Activated naive CD8-positive, alpha-beta T cell treated with anti-CD3 and anti-CD28 coated beads for 36 hours (primary cell): ENCODE data around the gene TAB2. TPM values are rescaled to one million over a fixed set of nuclear protein-coding genes. Genes with fewer than 3 reads are reported as not detected.

Experiments
- DNase-seq: peaks from one replicate; pipeline ENCODE4 v3.0.0; 2021
- H3K27ac Mint-ChIP-seq: one replicate; pipeline ENCODE4 v1.8.0; 2022; ENCODE audit warnings: mild to moderate bottlenecking, moderate library complexity, mixed read lengths
- H3K27me3 Mint-ChIP-seq: one replicate; pipeline ENCODE4 v1.8.0; 2022; ENCODE audit warnings: mild to moderate bottlenecking, mixed read lengths
- H3K36me3 Mint-ChIP-seq: one replicate; pipeline ENCODE4 v1.8.0; 2021; ENCODE audit warnings: mild to moderate bottlenecking, mixed read lengths
- H3K4me1 Mint-ChIP-seq: one replicate; pipeline ENCODE4 v1.8.0; 2021; ENCODE audit warnings: mixed read lengths
- H3K4me3 Mint-ChIP-seq: one replicate; pipeline ENCODE4 v1.8.0; 2022; ENCODE audit warnings: mild to moderate bottlenecking, moderate library complexity, mixed read lengths
- H3K9me3 Mint-ChIP-seq: one replicate; pipeline ENCODE4 v1.8.0; 2022; ENCODE audit warnings: mixed read lengths
- total RNA-seq, 2 experiments: library from RNA; stranded (reverse); gene quantifications; one replicate each; pipeline ENCODE4 v1.2.3, GENCODE V29; 2021

The TAB2 gene
- total RNA-seq: 10 to 100 TPM; 55.5 to 56.1 TPM

GRCh38 chr6:149317644-149318571 lies at the start of gene TAB2:
TAB2 (plus strand) TSS chr6:149317712; CDS start chr6:149369998, 52,286 bp downstream.
- Mint-ChIP-seq H3K4me1 (peaks cover 30% of the 10 kb centered on the region), H3K27ac (peak within 1 kb of the TSS; percentile 96), H3K4me3 (peak within 1 kb of the TSS; percentile 91), H3K36me3 (peaks cover 18% of the 10 kb centered on the region), H3K27me3 (no peaks in the 10 kb centered on the region), H3K9me3 (peaks cover 1% of the 10 kb centered on the region)
- peak; percentile 85 for DNase-seq

- no peak for DNase-seq
- peaks cover 58% of the 10 kb centered on the region for H3K4me1 Mint-ChIP-seq
- H3K27me3 Mint-ChIP-seq: no peaks in the 10 kb centered on the region
- no peak overlapping the region for H3K4me3 Mint-ChIP-seq
- no peak overlapping the region for H3K27ac Mint-ChIP-seq
- H3K36me3 Mint-ChIP-seq: peaks cover 10% of the 10 kb centered on the region
- H3K9me3 Mint-ChIP-seq: peaks cover 9% of the 10 kb centered on the region
Measured at GRCh38 chr6:149268146-149268545, 49.4 kb upstream of the TAB2 start.

- Mint-ChIP-seq H3K27me3 (no peaks in the 10 kb centered on the region), H3K9me3 (peaks cover 9% of the 10 kb centered on the region), H3K4me3 (no peak overlapping the region), H3K27ac (no peak overlapping the region), H3K4me1 (peaks cover 61% of the 10 kb centered on the region), H3K36me3 (peaks cover 13% of the 10 kb centered on the region)
- no peak for DNase-seq
Measured at GRCh38 chr6:149268768-149269167, 48.7 kb upstream of the TAB2 start.

GRCh38 chr6:149270616-149271015 lies 46.9 kb upstream of the TAB2 start:
- H3K27ac Mint-ChIP-seq: peak overlapping the region; percentile 97
- DNase-seq: no peak
- no peaks in the 10 kb centered on the region for H3K27me3 Mint-ChIP-seq
- H3K9me3 Mint-ChIP-seq: peaks cover 9% of the 10 kb centered on the region
- peaks cover 54% of the 10 kb centered on the region for H3K4me1 Mint-ChIP-seq
- H3K4me3 Mint-ChIP-seq: no peak overlapping the region
- peaks cover 13% of the 10 kb centered on the region for H3K36me3 Mint-ChIP-seq

GRCh38 chr6:149271348-149272340 lies 45.9 kb upstream of the TAB2 start:
- peak; percentile 63 for DNase-seq
- peak overlapping the region; percentile 61 for H3K4me3 Mint-ChIP-seq
- no peaks in the 10 kb centered on the region for H3K27me3 Mint-ChIP-seq
- H3K36me3 Mint-ChIP-seq: peaks cover 13% of the 10 kb centered on the region
- H3K4me1 Mint-ChIP-seq: peaks cover 45% of the 10 kb centered on the region
- peak overlapping the region; percentile 97 for H3K27ac Mint-ChIP-seq
- H3K9me3 Mint-ChIP-seq: peaks cover 9% of the 10 kb centered on the region

GRCh38 chr6:149273318-149273717 lies 44.2 kb upstream of the TAB2 start:
- H3K27me3 Mint-ChIP-seq: no peaks in the 10 kb centered on the region
- peaks cover 48% of the 10 kb centered on the region for H3K4me1 Mint-ChIP-seq
- peaks cover 13% of the 10 kb centered on the region for H3K36me3 Mint-ChIP-seq
- peak overlapping the region; percentile 0 for H3K4me3 Mint-ChIP-seq
- DNase-seq: no peak
- peaks cover 9% of the 10 kb centered on the region for H3K9me3 Mint-ChIP-seq
- peak overlapping the region; percentile 44 for H3K27ac Mint-ChIP-seq

GRCh38 chr6:149275621-149276020 lies 41.9 kb upstream of the TAB2 start:
- no peak for DNase-seq
- Mint-ChIP-seq H3K36me3 (peaks cover 13% of the 10 kb centered on the region), H3K4me1 (peaks cover 56% of the 10 kb centered on the region), H3K9me3 (peaks cover 6% of the 10 kb centered on the region), H3K4me3 (no peak overlapping the region), H3K27ac (no peak overlapping the region), H3K27me3 (no peaks in the 10 kb centered on the region)

- no peak for DNase-seq
- Mint-ChIP-seq H3K4me1 (peaks cover 36% of the 10 kb centered on the region), H3K4me3 (no peak overlapping the region), H3K36me3 (peaks cover 5% of the 10 kb centered on the region), H3K9me3 (no peaks in the 10 kb centered on the region), H3K27me3 (no peaks in the 10 kb centered on the region), H3K27ac (no peak overlapping the region)
Measured at GRCh38 chr6:149277621-149278020, 39.9 kb upstream of the TAB2 start.

- Mint-ChIP-seq H3K4me3 (no peak overlapping the region), H3K27ac (no peak overlapping the region), H3K36me3 (no peaks in the 10 kb centered on the region), H3K27me3 (no peaks in the 10 kb centered on the region), H3K4me1 (peaks cover 23% of the 10 kb centered on the region), H3K9me3 (no peaks in the 10 kb centered on the region)
- no peak for DNase-seq
Measured at GRCh38 chr6:149278997-149279396, 38.5 kb upstream of the TAB2 start.

GRCh38 chr6:149284904-149285303 lies 32.6 kb upstream of the TAB2 start:
- H3K27ac Mint-ChIP-seq: no peak overlapping the region
- no peaks in the 10 kb centered on the region for H3K9me3 Mint-ChIP-seq
- H3K36me3 Mint-ChIP-seq: no peaks in the 10 kb centered on the region
- H3K27me3 Mint-ChIP-seq: no peaks in the 10 kb centered on the region
- peak; percentile 18 for DNase-seq
- no peak overlapping the region for H3K4me3 Mint-ChIP-seq
- H3K4me1 Mint-ChIP-seq: peaks cover 20% of the 10 kb centered on the region

- DNase-seq: no peak
- H3K27ac Mint-ChIP-seq: no peak overlapping the region
- H3K27me3 Mint-ChIP-seq: no peaks in the 10 kb centered on the region
- no peaks in the 10 kb centered on the region for H3K36me3 Mint-ChIP-seq
- no peaks in the 10 kb centered on the region for H3K9me3 Mint-ChIP-seq
- H3K4me3 Mint-ChIP-seq: no peak overlapping the region
- H3K4me1 Mint-ChIP-seq: peaks cover 20% of the 10 kb centered on the region
Measured at GRCh38 chr6:149285626-149286025, 31.9 kb upstream of the TAB2 start.

GRCh38 chr6:149286905-149287304 lies 30.6 kb upstream of the TAB2 start:
- Mint-ChIP-seq H3K27me3 (no peaks in the 10 kb centered on the region), H3K27ac (no peak overlapping the region), H3K4me3 (no peak overlapping the region), H3K36me3 (no peaks in the 10 kb centered on the region), H3K9me3 (no peaks in the 10 kb centered on the region), H3K4me1 (peaks cover 20% of the 10 kb centered on the region)
- no peak for DNase-seq

GRCh38 chr6:149289192-149289781 lies 28.2 kb upstream of the TAB2 start:
- Mint-ChIP-seq H3K27me3 (no peaks in the 10 kb centered on the region), H3K36me3 (no peaks in the 10 kb centered on the region), H3K4me1 (peaks cover 24% of the 10 kb centered on the region), H3K27ac (no peak overlapping the region), H3K9me3 (no peaks in the 10 kb centered on the region), H3K4me3 (no peak overlapping the region)
- DNase-seq: no peak

- no peak for DNase-seq
- Mint-ChIP-seq H3K36me3 (no peaks in the 10 kb centered on the region), H3K4me3 (no peak overlapping the region), H3K4me1 (peaks cover 19% of the 10 kb centered on the region), H3K9me3 (no peaks in the 10 kb centered on the region), H3K27me3 (no peaks in the 10 kb centered on the region), H3K27ac (no peak overlapping the region)
Measured at GRCh38 chr6:149289966-149290365, 27.5 kb upstream of the TAB2 start.

GRCh38 chr6:149293244-149293643 lies 24.3 kb upstream of the TAB2 start:
- Mint-ChIP-seq H3K36me3 (no peaks in the 10 kb centered on the region), H3K4me1 (peaks cover 8% of the 10 kb centered on the region), H3K9me3 (peaks cover 2% of the 10 kb centered on the region), H3K4me3 (no peak overlapping the region), H3K27ac (no peak overlapping the region), H3K27me3 (no peaks in the 10 kb centered on the region)
- DNase-seq: no peak
